Panc1 (cell line): ENCODE data around the gene RASSF4. TPM values are rescaled to one million over a fixed set of nuclear protein-coding genes. Genes with fewer than 3 reads are reported as not detected.

Experiments used
- ATAC-seq: fragments of 200-7000 bp; cut with Tn5 transposase; 2 replicates; pipeline ENCODE4 v1.9.1; 2020; ENCODE audit warnings: mild to moderate bottlenecking, moderate library complexity
- BruUV-seq: library from RNA; stranded (reverse); fragments of 400-500 nt; replicated peaks from 2 replicates; lab custom pipeline; 2021; lab: Mats Ljungman, UMichigan
- CTCF ChIA-PET: fragments of 300-600 bp; sonication (Branson Sonifier 250); formaldehyde crosslinking; loops from one replicate; lab custom pipeline; 2022; ENCODE audit warnings: antibody characterized with exemption; lab: Charles Lee
- POLR2A ChIA-PET: fragments of 300-600 bp; sonication (Branson Sonifier 250); formaldehyde crosslinking; loops from one replicate; lab custom pipeline; 2022; ENCODE audit warnings: antibody characterized with exemption; lab: Charles Lee
- DNase-seq: peaks from one replicate; pipeline ENCODE4 v3.0.0-alpha.2; 2010; ENCODE audit warnings: low read depth, low spot score
- H3K27ac ChIP-seq: 2 replicates; pipeline ENCODE4 v1.5.1; 2011; ENCODE audit warnings: mild to moderate bottlenecking, low read length, inconsistent platforms
- H3K27me3 ChIP-seq: fragments of 200-500 bp; sonication (Bioruptor generic); 2 replicates; pipeline ENCODE4 v1.6.0; 2014; ENCODE audit warnings: low read length, inconsistent platforms; ENCODE audit not compliant: control insufficient read depth, insufficient read depth
- H3K36me3 ChIP-seq: fragments of 200-500 bp; sonication (Bioruptor generic); 2 replicates; pipeline ENCODE4 v1.5.1; 2014; ENCODE audit warnings: inconsistent platforms, mild to moderate bottlenecking, low read length, moderate library complexity; ENCODE audit not compliant: control insufficient read depth, insufficient read depth
- H3K4me1 ChIP-seq: 2 replicates; pipeline ENCODE4 v1.5.1; 2011; ENCODE audit warnings: inconsistent platforms, mild to moderate bottlenecking, low read length, moderate library complexity; ENCODE audit not compliant: control insufficient read depth, insufficient read depth
- H3K4me3 ChIP-seq, 2 experiments: 2 replicates each; pipeline ENCODE4 v1.5.1; 2011 to 2012; ENCODE audit warnings: low read depth in 2 of 2, low read length in 2 of 2, mild to moderate bottlenecking in 2 of 2, inconsistent platforms in 1 of 2, moderate library complexity in 1 of 2
- H3K9me3 ChIP-seq: fragments of 200-500 bp; sonication (Bioruptor generic); 2 replicates; pipeline ENCODE4 v1.5.1; 2014; ENCODE audit warnings: low read depth, mild to moderate bottlenecking, inconsistent platforms, low read length, moderate library complexity; ENCODE audit not compliant: control insufficient read depth, insufficient read depth
- POLR2AphosphoS5 ChIP-seq: IDR thresholded peaks from 2 replicates; pipeline ENCODE4 v1.6.1; 2012; ENCODE audit warnings: mild to moderate bottlenecking, low read depth, low read length, moderate library complexity
- SIN3A ChIP-seq: IDR thresholded peaks from 2 replicates; pipeline ENCODE4 v1.6.1; 2012; ENCODE audit warnings: low read depth, mild to moderate bottlenecking, low read length, moderate library complexity, borderline replicate concordance; ENCODE audit not compliant: insufficient read depth
- TCF7L2 ChIP-seq: IDR thresholded peaks from 2 replicates; pipeline ENCODE4 v1.6.1; 2011; ENCODE audit warnings: mild to moderate bottlenecking, low read depth, low read length, inconsistent platforms
- in situ Hi-C: cut with HindIII; loops from 2 replicates; pipeline ENCODE4 v1.10.0; 2016; ENCODE audit warnings: low sequenced_read_pairs, low pct_unique_long_range_greater_than_20kb
- intact Hi-C: fragments of 100-400 bp; cut with micrococcal nuclease; formaldehyde crosslinking; loops from one replicate; pipeline ENCODE4 v1.10.0; 2022; ENCODE audit not compliant: unreplicated experiment
- total RNA-seq: library from RNA; stranded (reverse); gene quantifications from one replicate; pipeline ENCODE4 v1.2.1, GENCODE V29; 2021; ENCODE audit not compliant: unreplicated experiment
- TF ChIP-seq, protein P1 (sequence below): fragments of 450-650 bp; IDR thresholded peaks from 2 replicates; pipeline ENCODE4 v1.5.1; 2017; ENCODE audit warnings: mild to moderate bottlenecking
- TF ChIP-seq, protein P2 (sequence below), 2 experiments: IDR thresholded peaks; 2 replicates each; pipeline ENCODE4 v1.6.1; 2011 to 2012; ENCODE audit warnings: low read depth in 2 of 2, control low read depth in 1 of 2, low read length in 1 of 2, mild to moderate bottlenecking in 1 of 2, moderate library complexity in 1 of 2; ENCODE audit not compliant: insufficient read depth in 1 of 2

Gene RASSF4
- total RNA-seq, 1 experiment from 2014 or later = 13.9 TPM

DNA sequence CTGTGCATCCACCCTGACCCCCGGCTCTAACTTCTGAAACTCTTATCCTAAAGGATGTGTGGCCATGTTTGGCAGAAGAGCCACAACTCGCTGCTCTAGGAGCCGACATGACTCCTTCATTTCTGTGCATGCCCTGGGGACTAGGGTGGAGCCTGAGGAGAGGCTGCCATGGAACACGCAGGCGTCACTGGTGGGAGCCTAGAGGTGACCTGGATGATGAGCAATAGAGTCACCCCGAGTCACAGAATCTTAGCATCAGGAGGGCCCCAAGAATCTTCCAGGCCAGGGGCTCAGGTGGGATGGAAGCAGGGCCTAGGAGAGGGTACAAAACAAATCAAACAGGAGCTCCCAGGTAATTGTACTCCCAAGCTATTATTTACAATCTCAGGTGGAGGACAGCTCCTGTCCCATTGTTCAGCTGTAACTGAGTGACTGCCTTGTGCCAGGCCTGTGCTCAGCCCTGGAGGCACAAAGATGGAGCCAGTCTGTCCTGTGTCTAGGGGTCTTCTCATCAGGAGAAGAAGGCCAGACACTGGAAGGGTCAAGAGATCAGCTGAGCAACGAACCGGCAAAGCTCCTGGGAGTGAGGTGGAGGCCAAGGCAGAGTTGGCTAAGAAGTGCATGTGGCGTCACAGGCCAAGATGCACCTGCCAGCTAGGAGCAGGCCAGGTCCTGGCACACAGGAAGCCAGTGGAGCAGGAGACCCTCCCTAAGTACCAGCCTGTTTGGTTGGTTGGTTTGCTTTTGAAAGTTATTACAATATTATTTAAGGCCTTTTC, 35.3 kb downstream of the RASSF4 start:
- CTCF ChIA-PET = interaction anchor here (0.5 kb wide), 1 partner anchor 37 kb away, joined by 3 read pairs; no protein-coding TSS in a partner anchor
- BruUV-seq = no TSS peak
- Histone ChIP-seq H3K27me3 (no peaks in the 10 kb centered on the region), H3K9me3 (no peaks in the 10 kb centered on the region), H3K4me3 (no peak overlapping the region), H3K36me3 (no peaks in the 10 kb centered on the region), H3K4me1 (0 out of 2 replicates have a peak, but pooled peaks cover 6% of the 10 kb centered on the region), H3K27ac (no peak overlapping the region)
- in situ Hi-C loops (no loop called here), intact Hi-C loops (no loop called here)
- POLR2A ChIA-PET = interaction anchor here (1.6 kb wide), 1 partner anchor 8 kb away, joined by 3 read pairs; no protein-coding TSS in a partner anchor
- TF ChIP-seq POLR2AphosphoS5 (no peak), TCF7L2 (no peak), SIN3A (no peak)
- TF ChIP-seq, protein P1, sequence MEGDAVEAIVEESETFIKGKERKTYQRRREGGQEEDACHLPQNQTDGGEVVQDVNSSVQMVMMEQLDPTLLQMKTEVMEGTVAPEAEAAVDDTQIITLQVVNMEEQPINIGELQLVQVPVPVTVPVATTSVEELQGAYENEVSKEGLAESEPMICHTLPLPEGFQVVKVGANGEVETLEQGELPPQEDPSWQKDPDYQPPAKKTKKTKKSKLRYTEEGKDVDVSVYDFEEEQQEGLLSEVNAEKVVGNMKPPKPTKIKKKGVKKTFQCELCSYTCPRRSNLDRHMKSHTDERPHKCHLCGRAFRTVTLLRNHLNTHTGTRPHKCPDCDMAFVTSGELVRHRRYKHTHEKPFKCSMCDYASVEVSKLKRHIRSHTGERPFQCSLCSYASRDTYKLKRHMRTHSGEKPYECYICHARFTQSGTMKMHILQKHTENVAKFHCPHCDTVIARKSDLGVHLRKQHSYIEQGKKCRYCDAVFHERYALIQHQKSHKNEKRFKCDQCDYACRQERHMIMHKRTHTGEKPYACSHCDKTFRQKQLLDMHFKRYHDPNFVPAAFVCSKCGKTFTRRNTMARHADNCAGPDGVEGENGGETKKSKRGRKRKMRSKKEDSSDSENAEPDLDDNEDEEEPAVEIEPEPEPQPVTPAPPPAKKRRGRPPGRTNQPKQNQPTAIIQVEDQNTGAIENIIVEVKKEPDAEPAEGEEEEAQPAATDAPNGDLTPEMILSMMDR = no peak
- TF ChIP-seq, protein P2, sequence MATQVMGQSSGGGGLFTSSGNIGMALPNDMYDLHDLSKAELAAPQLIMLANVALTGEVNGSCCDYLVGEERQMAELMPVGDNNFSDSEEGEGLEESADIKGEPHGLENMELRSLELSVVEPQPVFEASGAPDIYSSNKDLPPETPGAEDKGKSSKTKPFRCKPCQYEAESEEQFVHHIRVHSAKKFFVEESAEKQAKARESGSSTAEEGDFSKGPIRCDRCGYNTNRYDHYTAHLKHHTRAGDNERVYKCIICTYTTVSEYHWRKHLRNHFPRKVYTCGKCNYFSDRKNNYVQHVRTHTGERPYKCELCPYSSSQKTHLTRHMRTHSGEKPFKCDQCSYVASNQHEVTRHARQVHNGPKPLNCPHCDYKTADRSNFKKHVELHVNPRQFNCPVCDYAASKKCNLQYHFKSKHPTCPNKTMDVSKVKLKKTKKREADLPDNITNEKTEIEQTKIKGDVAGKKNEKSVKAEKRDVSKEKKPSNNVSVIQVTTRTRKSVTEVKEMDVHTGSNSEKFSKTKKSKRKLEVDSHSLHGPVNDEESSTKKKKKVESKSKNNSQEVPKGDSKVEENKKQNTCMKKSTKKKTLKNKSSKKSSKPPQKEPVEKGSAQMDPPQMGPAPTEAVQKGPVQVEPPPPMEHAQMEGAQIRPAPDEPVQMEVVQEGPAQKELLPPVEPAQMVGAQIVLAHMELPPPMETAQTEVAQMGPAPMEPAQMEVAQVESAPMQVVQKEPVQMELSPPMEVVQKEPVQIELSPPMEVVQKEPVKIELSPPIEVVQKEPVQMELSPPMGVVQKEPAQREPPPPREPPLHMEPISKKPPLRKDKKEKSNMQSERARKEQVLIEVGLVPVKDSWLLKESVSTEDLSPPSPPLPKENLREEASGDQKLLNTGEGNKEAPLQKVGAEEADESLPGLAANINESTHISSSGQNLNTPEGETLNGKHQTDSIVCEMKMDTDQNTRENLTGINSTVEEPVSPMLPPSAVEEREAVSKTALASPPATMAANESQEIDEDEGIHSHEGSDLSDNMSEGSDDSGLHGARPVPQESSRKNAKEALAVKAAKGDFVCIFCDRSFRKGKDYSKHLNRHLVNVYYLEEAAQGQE (IDR thresholded peaks at IDR 0.05; ENCODE audit: insufficient read depth in 1 of 2, low read depth in 2 of 2, low read length in 1 of 2) = no peak
- DNase-seq = no peak
- ATAC-seq = no peak

DNA sequence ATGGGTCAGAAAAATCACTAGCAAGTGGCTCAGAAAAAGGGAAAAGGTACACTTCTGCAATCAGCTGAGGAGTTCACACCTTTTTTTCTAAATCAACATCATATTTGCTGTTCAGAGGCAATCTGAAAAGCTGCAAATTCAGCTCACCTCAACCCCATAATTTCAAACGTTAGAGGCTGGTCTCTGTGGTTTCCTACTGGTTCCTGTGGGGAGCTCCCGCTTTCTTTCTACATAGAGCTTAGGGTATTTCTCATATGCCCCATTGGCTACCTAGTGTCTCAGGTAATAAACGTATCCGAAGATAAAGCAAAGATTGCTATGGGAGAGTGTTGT, 35.9 kb downstream of the RASSF4 start:
- intact Hi-C loops (no loop called here), in situ Hi-C loops (no loop called here)
- Histone ChIP-seq H3K27me3 (no peaks in the 10 kb centered on the region), H3K4me1 (peaks cover 5% of the 10 kb centered on the region; the same call in 1 of the 2 replicates), H3K9me3 (no peaks in the 10 kb centered on the region), H3K4me3 (no peak overlapping the region), H3K27ac (no peak overlapping the region), H3K36me3 (no peaks in the 10 kb centered on the region)
- no peak for TF ChIP-seq SIN3A
- TF ChIP-seq, protein P2 (IDR thresholded peaks at IDR 0.05; ENCODE audit: insufficient read depth in 1 of 2, low read depth in 2 of 2, low read length in 1 of 2) = no peak
- TF ChIP-seq TCF7L2 = no peak
- TF ChIP-seq POLR2AphosphoS5 = no peak
- TF ChIP-seq, protein P1 = no peak
- no TSS peak for BruUV-seq
- DNase-seq (no peak), ATAC-seq (no peak)
- ChIA-PET POLR2A (interaction anchor here (1.6 kb wide), 1 partner anchor 9 kb away, joined by 3 read pairs; no protein-coding TSS in a partner anchor), CTCF (no interaction called here)
